ENCODE results near the gene IL37. TPM values are rescaled to one million over a fixed set of nuclear protein-coding genes. Genes with fewer than 3 reads are reported as not detected.

The IL37 gene
- total RNA-seq, 4 donors from 2014 or later = not detected

DNA sequence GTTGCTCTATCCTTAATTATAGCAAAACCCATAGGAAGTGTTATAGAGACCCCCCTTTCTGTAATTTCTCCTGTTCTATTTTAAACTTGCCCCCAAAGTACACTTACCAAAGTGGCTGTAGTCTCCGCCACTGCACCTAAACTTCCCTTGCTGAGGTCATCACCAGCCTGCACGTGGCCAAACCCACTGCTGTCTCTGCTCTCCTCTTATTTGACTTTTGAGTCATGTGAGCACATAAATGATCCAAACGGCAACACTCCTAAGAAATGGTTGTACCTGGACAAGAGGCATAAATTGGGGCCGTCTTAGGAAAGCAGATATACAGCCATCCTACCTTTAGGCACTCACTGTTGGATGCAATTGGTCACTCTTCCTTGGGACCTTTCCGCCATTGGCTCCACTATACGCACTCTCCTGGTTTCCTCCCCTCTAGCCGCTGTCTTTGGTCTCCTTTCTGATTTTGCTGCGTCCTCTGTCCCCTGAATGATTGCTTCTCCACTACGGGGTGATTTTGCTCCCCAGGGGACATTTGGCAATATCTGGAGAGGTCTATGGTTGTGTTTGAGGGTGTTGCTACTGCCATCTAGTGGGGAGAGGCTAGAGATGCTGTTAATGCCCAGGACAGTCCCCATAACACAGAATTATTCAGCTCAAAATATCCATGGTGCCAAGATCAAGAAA is 47.6 kb downstream of the IL37 start:
- WGBS, 2 donors (ENCODE audit: low coverage in 1 of 2) = 10 to 41% methylated on average over 2 to 8 of the region's 9 CpGs
- Histone ChIP-seq H3K27ac (no peak overlapping the region), H3K36me3 (no peaks in the 10 kb centered on the region), H3K4me1 (no peaks in the 10 kb centered on the region), H3K9me3 (no peaks in the 10 kb centered on the region), H3K27me3 (peaks cover 8% of the 10 kb centered on the region), H3K4me3 (no peak overlapping the region)
- peak; percentile 57 for ATAC-seq
- TF ChIP-seq EP300 (IDR thresholded peaks at IDR 0.05) = no peak
- TF ChIP-seq, protein P1, sequence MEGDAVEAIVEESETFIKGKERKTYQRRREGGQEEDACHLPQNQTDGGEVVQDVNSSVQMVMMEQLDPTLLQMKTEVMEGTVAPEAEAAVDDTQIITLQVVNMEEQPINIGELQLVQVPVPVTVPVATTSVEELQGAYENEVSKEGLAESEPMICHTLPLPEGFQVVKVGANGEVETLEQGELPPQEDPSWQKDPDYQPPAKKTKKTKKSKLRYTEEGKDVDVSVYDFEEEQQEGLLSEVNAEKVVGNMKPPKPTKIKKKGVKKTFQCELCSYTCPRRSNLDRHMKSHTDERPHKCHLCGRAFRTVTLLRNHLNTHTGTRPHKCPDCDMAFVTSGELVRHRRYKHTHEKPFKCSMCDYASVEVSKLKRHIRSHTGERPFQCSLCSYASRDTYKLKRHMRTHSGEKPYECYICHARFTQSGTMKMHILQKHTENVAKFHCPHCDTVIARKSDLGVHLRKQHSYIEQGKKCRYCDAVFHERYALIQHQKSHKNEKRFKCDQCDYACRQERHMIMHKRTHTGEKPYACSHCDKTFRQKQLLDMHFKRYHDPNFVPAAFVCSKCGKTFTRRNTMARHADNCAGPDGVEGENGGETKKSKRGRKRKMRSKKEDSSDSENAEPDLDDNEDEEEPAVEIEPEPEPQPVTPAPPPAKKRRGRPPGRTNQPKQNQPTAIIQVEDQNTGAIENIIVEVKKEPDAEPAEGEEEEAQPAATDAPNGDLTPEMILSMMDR (IDR thresholded peaks at IDR 0.05) = peak; percentile 33 to 73 (median 48)

DNA sequence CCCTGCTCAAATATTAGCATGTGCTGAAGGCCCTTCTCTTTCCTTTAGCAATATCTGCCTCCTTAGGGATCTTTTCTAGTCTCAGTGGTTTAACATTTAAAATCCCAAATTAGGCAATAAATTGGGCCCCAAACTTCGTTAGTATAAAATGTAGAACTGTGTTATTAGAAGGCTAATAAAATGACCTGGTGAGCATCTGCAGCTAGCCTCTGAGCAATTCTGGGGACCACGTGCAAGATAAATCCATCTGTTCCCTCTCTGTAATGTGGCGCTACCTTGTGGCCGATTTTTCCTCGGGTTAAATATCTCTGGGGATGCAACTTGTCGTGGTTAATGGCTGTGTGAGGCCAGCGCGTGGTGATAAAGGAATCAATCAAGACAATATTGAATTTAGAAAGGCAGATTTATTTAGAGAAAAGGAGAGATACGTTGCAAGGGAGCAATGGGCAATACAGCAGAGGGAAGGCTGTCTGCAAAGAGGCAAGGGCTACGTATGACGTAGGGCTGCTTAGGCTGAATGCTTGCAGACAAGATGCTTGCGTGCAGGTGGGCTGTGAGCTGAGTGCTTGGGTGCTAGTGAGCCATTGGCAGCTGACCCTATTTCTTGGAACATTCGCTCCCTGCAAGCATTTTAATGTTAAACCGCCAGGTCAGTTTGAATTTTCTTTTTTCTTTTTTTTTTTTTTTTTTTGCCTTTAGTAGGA is 48.3 kb downstream of the IL37 start:
- Histone ChIP-seq H3K4me1 (no peaks in the 10 kb centered on the region), H3K4me3 (no peak overlapping the region), H3K9me3 (no peaks in the 10 kb centered on the region), H3K27ac (no peak overlapping the region), H3K27me3 (peaks cover 8% of the 10 kb centered on the region), H3K36me3 (no peaks in the 10 kb centered on the region)
- no peak for ATAC-seq
- TF ChIP-seq POLR2AphosphoS5 (IDR thresholded peaks at IDR 0.05) (no peak), EP300 (IDR thresholded peaks at IDR 0.05) (no peak)
- TF ChIP-seq, protein P1 (IDR thresholded peaks at IDR 0.05) = no peak
- WGBS, 2 donors (ENCODE audit: low coverage in 1 of 2) = 61 to 67% methylated on average over 12 to 14 of the region's 14 CpGs

DNA sequence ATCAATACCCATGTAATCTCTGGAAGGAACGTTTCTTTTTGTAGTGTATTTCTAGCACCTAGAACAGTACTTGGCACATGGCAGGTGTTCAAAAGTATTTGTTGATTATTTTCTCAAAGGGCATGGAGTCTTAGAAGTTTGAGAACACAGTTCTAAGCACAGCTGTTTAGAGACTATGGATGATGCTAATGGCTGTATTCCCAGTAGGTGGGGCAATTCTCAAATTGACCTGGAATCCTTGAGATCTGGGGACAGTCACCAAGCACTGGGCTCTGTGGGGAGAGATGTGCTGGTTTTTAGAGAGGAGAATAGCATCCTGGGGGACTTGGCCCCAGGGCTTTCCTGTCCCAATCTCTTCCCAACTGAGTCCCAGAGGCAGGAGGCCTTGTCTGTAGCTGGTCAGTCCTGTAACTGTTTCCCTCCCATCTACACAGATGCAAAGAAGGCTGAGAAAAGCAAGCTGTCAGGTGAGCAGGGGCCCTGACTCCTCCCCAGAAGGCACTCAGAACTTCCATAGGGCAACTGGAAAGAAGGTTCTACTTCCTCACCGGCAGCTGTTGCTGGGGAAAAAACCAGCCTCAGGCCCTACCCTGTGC is 49.4 kb downstream of the IL37 start:
- TF ChIP-seq POLR2AphosphoS5 (IDR thresholded peaks at IDR 0.05) (no peak), EP300 (IDR thresholded peaks at IDR 0.05) (no peak), POLR2A (IDR thresholded peaks at IDR 0.05) (no peak)
- TF ChIP-seq, protein P1 (IDR thresholded peaks at IDR 0.05) = no peak
- Histone ChIP-seq H3K4me1 (no peaks in the 10 kb centered on the region), H3K9me3 (no peaks in the 10 kb centered on the region), H3K27ac (no peak overlapping the region), H3K27me3 (peaks cover 8% of the 10 kb centered on the region), H3K36me3 (no peaks in the 10 kb centered on the region), H3K4me3 (no peak overlapping the region)
- 0 to 23% methylated on average over 1 of the region's 2 CpGs for WGBS, 2 donors (ENCODE audit: low coverage in 1 of 2)
- ATAC-seq = no peak

DNA sequence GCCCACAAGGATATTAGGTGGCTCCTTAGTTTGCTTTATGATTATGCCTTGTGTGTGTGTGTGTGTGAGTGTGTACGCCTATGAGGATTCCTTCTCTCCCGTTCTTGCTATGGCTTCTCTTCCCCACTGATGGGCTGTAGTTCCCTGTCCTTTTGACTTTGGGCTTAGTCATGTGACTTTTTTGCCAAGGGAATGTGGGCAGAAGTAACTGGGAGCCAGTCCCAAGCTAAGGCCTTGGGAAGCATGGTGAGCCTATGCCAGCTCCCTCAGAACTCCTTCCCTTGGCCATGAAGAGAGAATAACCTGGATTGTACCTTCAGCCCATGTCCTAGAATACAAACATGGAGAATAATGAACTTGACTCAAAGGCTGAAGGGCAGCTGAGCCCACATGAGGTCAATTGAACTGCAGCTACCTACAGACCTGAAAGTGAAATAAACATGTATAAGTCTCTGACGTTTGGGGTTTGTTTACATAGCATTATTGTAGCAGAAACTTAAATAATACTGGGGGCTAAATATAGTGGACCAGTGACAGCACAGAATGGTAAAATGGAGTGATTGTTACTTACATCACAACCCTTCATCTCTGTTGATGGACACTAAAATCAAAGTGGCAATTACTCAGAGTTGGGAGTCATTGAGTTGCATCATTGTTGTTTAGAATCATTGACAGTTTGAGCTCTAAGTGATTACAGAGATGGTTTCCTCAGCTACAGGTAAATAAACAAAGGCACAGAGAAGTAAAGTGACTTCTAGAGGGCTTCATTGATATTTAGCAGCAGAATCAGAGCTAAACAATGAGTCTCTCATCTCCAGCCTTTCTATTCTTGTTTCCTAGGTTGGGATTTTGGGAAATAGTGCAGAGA is 51.6 kb downstream of the IL37 start:
- H3K4me1 ChIP-seq = no peaks in the 10 kb centered on the region
- ATAC-seq = no peak
- H3K9me3 ChIP-seq = no peaks in the 10 kb centered on the region
- WGBS, 2 donors (ENCODE audit: low coverage in 1 of 2) = 14 to 57% methylated on average over 1 to 3 of the region's 3 CpGs
- H3K4me3 ChIP-seq = no peak overlapping the region
- peaks cover 8% of the 10 kb centered on the region for H3K27me3 ChIP-seq
- H3K27ac ChIP-seq = no peak overlapping the region
- H3K36me3 ChIP-seq = no peaks in the 10 kb centered on the region
- no peak for TF ChIP-seq POLR2AphosphoS5 (IDR thresholded peaks at IDR 0.05)
- TF ChIP-seq EP300 (IDR thresholded peaks at IDR 0.05) = no peak
- TF ChIP-seq, protein P1 (IDR thresholded peaks at IDR 0.05) = no peak
- TF ChIP-seq POLR2A (IDR thresholded peaks at IDR 0.05) = no peak

Measured in gastroesophageal sphincter (tissue), 4 donors.